ENCODE measurements around the gene PSG4.

GRCh38 chr19:43148233-43148632 is 57.2 kb downstream of the PSG4 start:
- TF ChIP-seq CTCF (conservative IDR thresholded peaks at IDR 0.05; ENCODE audit: low read depth in 2 of 2) (no peak), REST (IDR thresholded peaks at IDR 0.05; ENCODE audit: unreplicated experiment) (no peak)

All from GM23338 (cell line).